Activated CD8-positive, alpha-beta T cell treated with anti-CD3 and anti-CD28 coated beads for 36 hours (primary cell): ENCODE data around the gene SNX18. TPM values are rescaled to one million over a fixed set of nuclear protein-coding genes. Genes with fewer than 3 reads are reported as not detected.

Experiments used
- ATAC-seq: fragments of 200-7000 bp; cut with Tn5 transposase; one replicate; pipeline ENCODE4 v1.10.0; 2021; ENCODE audit warnings: mild to moderate bottlenecking, moderate library complexity
- CTCF ChIA-PET: fragments of 350-600 bp; sonication (Branson Sonifier 250); formaldehyde crosslinking; loops from one replicate; lab custom pipeline; 2021; ENCODE audit warnings: antibody characterized with exemption; lab: Charles Lee
- POLR2A ChIA-PET: fragments of 350-600 bp; sonication (Branson Sonifier 250); formaldehyde crosslinking; loops from one replicate; lab custom pipeline; 2021; ENCODE audit warnings: antibody characterized with exemption; lab: Charles Lee
- DNase-seq: peaks from one replicate; pipeline ENCODE4 v3.0.0-alpha.2; 2020
- H3K27ac Mint-ChIP-seq: one replicate; pipeline ENCODE4 v1.8.0; 2021; ENCODE audit warnings: mild to moderate bottlenecking, mixed read lengths
- H3K27me3 Mint-ChIP-seq: one replicate; pipeline ENCODE4 v1.8.0; 2021; ENCODE audit warnings: mixed read lengths
- H3K36me3 Mint-ChIP-seq: one replicate; pipeline ENCODE4 v1.8.0; 2021; ENCODE audit warnings: low read depth, mixed read lengths
- H3K4me1 Mint-ChIP-seq: one replicate; pipeline ENCODE4 v1.8.0; 2021; ENCODE audit warnings: low read depth, mixed read lengths
- H3K4me3 Mint-ChIP-seq: one replicate; pipeline ENCODE4 v1.8.0; 2021; ENCODE audit warnings: mild to moderate bottlenecking, moderate library complexity, mixed read lengths
- H3K9me3 Mint-ChIP-seq: one replicate; pipeline ENCODE4 v1.8.0; 2021; ENCODE audit warnings: mixed read lengths
- intact Hi-C: fragments of 100-400 bp; cut with micrococcal nuclease; formaldehyde crosslinking; loops from one replicate; pipeline ENCODE4 v1.10.0; 2022
- total RNA-seq, 2 experiments: library from RNA; stranded (reverse); gene quantifications; one replicate each; pipeline ENCODE4 v1.2.3, GENCODE V29; 2021
- TF ChIP-seq, protein P1 (sequence below): fragments of 200-600 bp; IDR thresholded peaks from one replicate; pipeline ENCODE4 v1.8.0; 2022; ENCODE audit warnings: antibody characterized with exemption, mild to moderate bottlenecking

The SNX18 gene
- total RNA-seq, 2 experiments from 2014 or later: 5.9 to 6.8 TPM

DNA sequence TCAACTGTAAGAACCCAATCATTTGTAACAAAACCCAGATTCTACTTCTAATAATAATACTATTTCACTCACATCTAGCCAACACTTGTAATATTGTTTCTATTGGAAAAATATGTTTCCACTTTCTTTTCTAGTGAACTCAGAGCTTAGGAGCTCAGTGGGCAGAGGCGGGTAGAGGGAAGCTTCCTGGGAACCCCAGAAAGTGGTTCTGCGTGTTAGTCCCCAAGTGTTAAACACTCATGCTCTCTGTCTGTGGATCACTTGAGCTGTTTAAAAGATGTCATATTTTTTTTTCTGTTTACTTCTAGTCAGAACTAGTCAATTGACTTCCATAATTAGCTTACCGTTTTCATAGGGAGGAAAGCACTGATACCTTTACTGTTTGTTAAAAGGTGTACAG lies 20.6 kb downstream of the SNX18 start:
- no peak for ATAC-seq
- peaks cover 9% of the 10 kb centered on the region for H3K36me3 Mint-ChIP-seq
- H3K4me1 Mint-ChIP-seq: peaks cover 44% of the 10 kb centered on the region
- POLR2A ChIA-PET: interaction anchor here (0.6 kb wide), 1 partner anchor 335 kb away, joined by 6 read pairs; no protein-coding TSS in a partner anchor
- H3K27ac Mint-ChIP-seq: no peak overlapping the region
- intact Hi-C loops: no loop called here
- CTCF ChIA-PET: interaction anchor here (0.7 to 1.6 kb wide), 5 partner anchors 20 to 357 kb away, joined by 3 to 6 read pairs (median 4); no protein-coding TSS in a partner anchor
- TF ChIP-seq, protein P1, sequence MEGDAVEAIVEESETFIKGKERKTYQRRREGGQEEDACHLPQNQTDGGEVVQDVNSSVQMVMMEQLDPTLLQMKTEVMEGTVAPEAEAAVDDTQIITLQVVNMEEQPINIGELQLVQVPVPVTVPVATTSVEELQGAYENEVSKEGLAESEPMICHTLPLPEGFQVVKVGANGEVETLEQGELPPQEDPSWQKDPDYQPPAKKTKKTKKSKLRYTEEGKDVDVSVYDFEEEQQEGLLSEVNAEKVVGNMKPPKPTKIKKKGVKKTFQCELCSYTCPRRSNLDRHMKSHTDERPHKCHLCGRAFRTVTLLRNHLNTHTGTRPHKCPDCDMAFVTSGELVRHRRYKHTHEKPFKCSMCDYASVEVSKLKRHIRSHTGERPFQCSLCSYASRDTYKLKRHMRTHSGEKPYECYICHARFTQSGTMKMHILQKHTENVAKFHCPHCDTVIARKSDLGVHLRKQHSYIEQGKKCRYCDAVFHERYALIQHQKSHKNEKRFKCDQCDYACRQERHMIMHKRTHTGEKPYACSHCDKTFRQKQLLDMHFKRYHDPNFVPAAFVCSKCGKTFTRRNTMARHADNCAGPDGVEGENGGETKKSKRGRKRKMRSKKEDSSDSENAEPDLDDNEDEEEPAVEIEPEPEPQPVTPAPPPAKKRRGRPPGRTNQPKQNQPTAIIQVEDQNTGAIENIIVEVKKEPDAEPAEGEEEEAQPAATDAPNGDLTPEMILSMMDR: no peak
- H3K9me3 Mint-ChIP-seq: no peaks in the 10 kb centered on the region
- H3K27me3 Mint-ChIP-seq: no peaks in the 10 kb centered on the region
- no peak overlapping the region for H3K4me3 Mint-ChIP-seq
- no peak for DNase-seq

DNA sequence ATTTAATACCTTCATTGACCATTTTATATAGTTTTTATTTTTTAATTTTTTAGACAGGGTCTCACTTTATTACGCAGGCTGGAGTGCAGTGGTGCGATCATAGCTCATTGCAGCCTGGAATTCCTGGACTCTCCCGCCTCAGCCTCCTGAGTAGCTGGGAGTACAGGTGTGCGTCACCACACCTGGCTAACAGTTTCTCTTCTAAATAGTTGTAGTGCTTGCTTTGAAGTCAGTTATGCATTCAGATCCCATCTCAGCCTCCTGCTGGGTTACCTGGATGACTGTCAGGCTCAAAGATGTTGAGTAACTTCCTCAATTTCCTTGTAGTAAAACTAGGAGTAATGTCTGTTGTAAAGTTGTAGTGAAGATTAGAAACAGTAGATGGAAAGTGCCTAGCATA lies 21.4 kb downstream of the SNX18 start:
- H3K27ac Mint-ChIP-seq: no peak overlapping the region
- ATAC-seq (no peak), DNase-seq (no peak)
- TF ChIP-seq, protein P1: no peak
- ChIA-PET POLR2A (no interaction called here), CTCF (no interaction called here)
- peaks cover 36% of the 10 kb centered on the region for H3K4me1 Mint-ChIP-seq
- H3K4me3 Mint-ChIP-seq: no peak overlapping the region
- H3K9me3 Mint-ChIP-seq: no peaks in the 10 kb centered on the region
- H3K27me3 Mint-ChIP-seq: no peaks in the 10 kb centered on the region
- intact Hi-C loops: no loop called here
- peaks cover 11% of the 10 kb centered on the region for H3K36me3 Mint-ChIP-seq

DNA sequence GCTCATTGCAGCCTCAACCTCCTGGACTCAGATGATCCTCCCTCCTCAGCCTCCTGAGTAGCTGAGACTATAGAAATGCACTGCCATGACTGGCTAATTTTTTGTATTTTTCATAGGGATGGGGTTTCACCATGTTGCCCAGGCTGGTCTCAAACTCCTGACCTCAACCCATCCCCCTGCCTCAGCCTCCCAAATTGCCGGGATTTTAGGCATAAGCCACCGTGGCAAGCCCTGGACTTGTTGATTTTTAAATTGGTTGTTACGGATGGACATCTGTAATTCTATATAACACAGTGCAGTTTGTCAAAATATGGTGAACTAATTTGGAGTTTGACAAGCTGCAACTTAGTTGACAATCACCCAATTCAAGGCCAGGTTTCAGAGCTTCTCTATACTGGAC lies 22.7 kb downstream of the SNX18 start:
- H3K4me3 Mint-ChIP-seq: no peak overlapping the region
- H3K36me3 Mint-ChIP-seq: peaks cover 11% of the 10 kb centered on the region
- H3K4me1 Mint-ChIP-seq: peaks cover 30% of the 10 kb centered on the region
- CTCF ChIA-PET: no interaction called here
- intact Hi-C loops: no loop called here
- H3K27me3 Mint-ChIP-seq: no peaks in the 10 kb centered on the region
- TF ChIP-seq, protein P1: no peak
- no peak overlapping the region for H3K27ac Mint-ChIP-seq
- no peaks in the 10 kb centered on the region for H3K9me3 Mint-ChIP-seq
- POLR2A ChIA-PET: interaction anchor here (0.6 kb wide), 1 partner anchor 257 kb away, joined by 3 read pairs; no protein-coding TSS in a partner anchor
- no peak for DNase-seq
- no peak for ATAC-seq

DNA sequence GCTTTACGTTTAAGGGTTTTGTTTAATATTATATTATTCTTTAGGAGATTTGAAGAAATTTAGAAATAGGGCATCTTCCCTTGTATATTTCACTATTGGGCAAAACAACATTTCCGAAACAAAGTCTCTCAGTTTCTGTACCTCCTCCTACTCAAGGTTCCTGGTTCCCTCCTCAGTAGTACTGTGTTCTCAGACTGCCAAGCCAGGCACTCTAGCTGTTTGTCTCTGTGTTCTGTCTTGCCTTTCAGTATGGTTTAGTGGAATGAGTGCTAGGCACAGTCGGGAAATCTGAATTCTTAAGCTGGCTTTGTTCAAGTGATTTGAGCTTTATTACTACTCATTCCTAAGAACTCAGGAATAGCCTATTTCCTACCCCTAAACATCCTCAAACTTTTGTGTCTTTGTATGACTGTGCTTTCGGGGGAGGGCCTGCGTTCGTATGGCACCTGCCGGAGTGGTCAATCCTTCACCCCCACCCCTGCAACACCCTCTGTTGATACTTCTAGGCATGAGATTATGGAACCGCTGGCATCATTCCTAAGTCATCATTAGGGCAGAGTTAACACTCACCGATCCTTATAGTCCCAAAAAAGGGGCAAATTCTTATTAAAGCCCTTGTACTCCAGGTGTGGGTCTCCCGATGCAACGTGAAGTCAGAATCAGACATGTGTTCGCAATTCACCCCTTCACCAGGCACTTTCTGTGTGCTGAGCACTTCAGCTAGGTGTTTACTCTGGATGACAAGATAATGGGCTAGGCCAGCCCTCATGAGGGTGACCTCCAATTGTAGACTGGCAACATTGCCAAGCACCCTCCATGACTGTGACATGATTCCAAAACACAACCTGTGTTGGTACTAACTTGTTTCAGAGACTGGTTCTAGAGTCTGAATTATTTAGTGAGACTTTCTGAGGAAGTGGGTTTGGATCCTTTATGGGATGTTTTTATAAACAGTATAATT lies 24.5 kb downstream of the SNX18 start:
- ChIA-PET POLR2A (no interaction called here), CTCF (no interaction called here)
- ATAC-seq (no peak), DNase-seq (no peak)
- peaks cover 24% of the 10 kb centered on the region for H3K4me1 Mint-ChIP-seq
- no peak overlapping the region for H3K4me3 Mint-ChIP-seq
- TF ChIP-seq, protein P1: no peak
- no peaks in the 10 kb centered on the region for H3K9me3 Mint-ChIP-seq
- no peak overlapping the region for H3K27ac Mint-ChIP-seq
- H3K36me3 Mint-ChIP-seq: peaks cover 5% of the 10 kb centered on the region
- H3K27me3 Mint-ChIP-seq: no peaks in the 10 kb centered on the region
- intact Hi-C loops: no loop called here

DNA sequence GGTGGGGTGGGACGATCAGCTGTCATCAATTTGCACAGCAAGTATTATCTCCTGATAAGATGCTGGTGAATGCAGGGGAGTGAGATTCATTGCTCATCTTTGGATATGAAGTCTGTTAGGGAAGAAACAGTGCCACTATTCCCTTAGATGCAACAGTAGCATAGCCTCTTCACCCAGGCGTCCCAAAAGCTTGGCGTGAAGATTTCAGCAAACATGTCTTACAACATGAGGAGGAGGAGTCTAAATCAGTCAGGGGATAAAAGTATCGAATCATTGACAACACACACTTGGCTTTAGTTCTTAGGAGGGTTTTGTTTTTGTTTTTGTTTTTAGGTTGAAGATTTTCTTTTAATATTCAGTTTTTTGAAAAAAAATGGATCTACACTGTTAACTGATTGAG lies 26.5 kb downstream of the SNX18 start:
- H3K9me3 Mint-ChIP-seq: no peaks in the 10 kb centered on the region
- ChIA-PET CTCF (no interaction called here), POLR2A (no interaction called here)
- TF ChIP-seq, protein P1: no peak
- no peak overlapping the region for H3K27ac Mint-ChIP-seq
- peaks cover 8% of the 10 kb centered on the region for H3K36me3 Mint-ChIP-seq
- H3K27me3 Mint-ChIP-seq: no peaks in the 10 kb centered on the region
- ATAC-seq (no peak), DNase-seq (no peak)
- intact Hi-C loops: no loop called here
- peaks cover 16% of the 10 kb centered on the region for H3K4me1 Mint-ChIP-seq
- no peak overlapping the region for H3K4me3 Mint-ChIP-seq
